C4-2B (cell line): ENCODE results near the gene CNTNAP5.

Experiments
- H3K27ac ChIP-seq: fragments of 450-650 bp; 2 replicates; pipeline ENCODE4 v1.5.1; 2017
- CTCF ChIP-seq: fragments of 450-650 bp; conservative IDR thresholded peaks from 2 replicates; pipeline ENCODE4 v1.5.1; 2017; ENCODE audit warnings: mild to moderate bottlenecking
- ZFX ChIP-seq: fragments of 450-650 bp; IDR thresholded peaks from 2 replicates; pipeline ENCODE4 v1.6.1; 2017

Gene CNTNAP5

GRCh38 chr2:124647245-124647644 lies 622.2 kb downstream of the CNTNAP5 start:
- no peak overlapping the region for H3K27ac ChIP-seq
- no peak for TF ChIP-seq CTCF
- TF ChIP-seq ZFX: no peak

DNA sequence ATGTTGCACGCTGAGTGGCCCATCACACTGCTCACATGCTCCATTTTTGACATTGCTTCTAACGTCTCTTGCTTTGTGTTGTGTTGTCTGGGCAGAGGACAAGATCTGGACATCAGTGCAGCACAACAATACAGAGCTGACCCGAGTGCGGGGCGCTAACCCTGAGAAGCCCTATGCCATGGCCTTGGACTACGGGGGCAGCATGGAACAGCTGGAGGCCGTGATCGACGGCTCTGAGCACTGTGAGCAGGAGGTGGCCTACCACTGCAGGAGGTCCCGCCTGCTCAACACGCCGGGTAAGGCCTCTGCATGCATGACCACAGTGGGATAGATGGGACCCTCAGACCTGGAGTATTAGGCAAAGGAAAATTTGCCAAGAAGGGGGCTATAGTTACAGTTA lies 622.6 kb downstream of the CNTNAP5 start:
- TF ChIP-seq CTCF (no peak), ZFX (no peak)
- H3K27ac ChIP-seq: no peak overlapping the region

- no peak overlapping the region for H3K27ac ChIP-seq
- no peak for TF ChIP-seq ZFX
- TF ChIP-seq CTCF: no peak
Observed at GRCh38 chr2:124649001-124649400, 623.9 kb downstream of the CNTNAP5 start.

DNA sequence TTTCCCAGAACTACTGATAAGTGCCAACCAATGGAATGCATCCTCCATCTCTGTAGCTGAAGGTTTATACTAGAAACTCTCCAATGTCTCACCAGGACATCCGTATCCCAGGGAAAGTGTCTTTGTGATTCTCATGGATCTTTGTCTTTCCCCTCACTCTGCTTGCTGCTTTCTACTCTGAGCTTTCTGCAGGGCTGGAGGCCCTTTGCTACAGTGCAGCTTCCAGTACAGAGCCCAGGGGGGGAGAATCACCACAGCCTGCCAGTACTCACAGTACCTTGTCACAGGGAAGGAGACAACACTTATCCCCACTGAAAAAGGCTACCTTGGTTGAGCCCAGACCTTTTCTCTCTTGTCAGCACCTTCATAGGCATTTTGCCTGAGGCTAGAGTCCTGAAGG lies 627.0 kb downstream of the CNTNAP5 start:
- TF ChIP-seq CTCF: no peak
- TF ChIP-seq ZFX: no peak
- no peak overlapping the region for H3K27ac ChIP-seq

GRCh38 chr2:124658373-124658772 lies 633.3 kb downstream of the CNTNAP5 start:
- H3K27ac ChIP-seq: no peak overlapping the region
- no peak for TF ChIP-seq ZFX
- no peak for TF ChIP-seq CTCF

- H3K27ac ChIP-seq: no peak overlapping the region
- TF ChIP-seq CTCF (no peak), ZFX (no peak)
Observed at GRCh38 chr2:124661558-124661957, 636.5 kb downstream of the CNTNAP5 start.

DNA sequence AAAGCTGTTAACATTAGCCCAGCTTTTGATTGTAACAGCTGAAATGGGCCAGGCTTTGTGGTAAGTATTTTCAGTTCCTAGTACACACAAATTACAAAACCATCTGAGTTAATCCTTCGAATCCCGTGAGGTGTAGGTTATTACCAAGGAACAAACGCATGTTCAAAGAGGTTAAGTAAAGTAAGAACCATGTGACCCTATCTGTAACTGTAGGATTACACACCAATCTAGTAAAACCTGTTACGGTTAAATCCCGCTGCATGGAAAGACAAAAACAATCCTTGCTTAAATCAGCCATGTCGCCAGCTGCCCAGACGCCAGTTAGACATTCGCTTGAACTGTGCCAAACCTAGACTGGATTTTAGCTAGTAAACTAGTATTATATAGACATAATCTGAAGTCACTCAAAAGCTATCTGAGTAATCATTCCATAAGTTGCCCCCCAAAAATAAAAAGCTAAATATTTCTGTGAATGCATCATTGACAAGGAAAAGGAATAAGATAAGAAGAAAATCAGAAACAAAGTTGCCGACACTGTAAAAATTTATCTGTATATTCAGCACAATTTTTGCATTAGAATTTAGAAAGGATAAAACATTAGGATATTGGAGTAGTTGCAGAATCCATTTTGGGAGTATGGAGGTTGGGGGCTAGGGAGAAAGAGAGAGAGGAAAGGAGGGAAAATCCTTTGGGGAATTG lies 638.0 kb downstream of the CNTNAP5 start:
- TF ChIP-seq CTCF (no peak), ZFX (no peak)
- H3K27ac ChIP-seq: no peak overlapping the region
